Activated CD8-positive, alpha-beta memory T cell treated with anti-CD3 and anti-CD28 coated beads, Interleukin-2, amount 50 U/mL, for 24 hours (primary cell): Measurements from ENCODE around the gene ADM.
"Not testable (repeated sequence)": the region's sequence is repeated elsewhere in the genome, so short reads cannot be mapped to it uniquely, and the experiment has no call there.

Experiments used
- DNase-seq: peaks from one replicate; pipeline ENCODE4 v3.0.0-alpha.2; 2020; ENCODE audit errors: extremely low read depth

Gene ADM

GRCh38 chr11:10304495-10305261 lies at the start of gene ADM:
Gene ADM (plus strand): TSS chr11:10305073. CDS start chr11:10305701, 628 bp downstream.
- no peak for DNase-seq

- no peak for DNase-seq
Measured at GRCh38 chr11:10255388-10256125, 49.3 kb upstream of the ADM start.

- no peak for DNase-seq
Measured at GRCh38 chr11:10257478-10257877, 47.4 kb upstream of the ADM start.

- DNase-seq = no peak
Measured at GRCh38 chr11:10261821-10262220, 43.1 kb upstream of the ADM start.

GRCh38 chr11:10263929-10264328 lies 40.9 kb upstream of the ADM start:
- no peak for DNase-seq

- DNase-seq = not testable (repeated sequence)
Measured at GRCh38 chr11:10264716-10265115, 40.2 kb upstream of the ADM start.

- DNase-seq = no peak
Measured at GRCh38 chr11:10265936-10266335, 38.9 kb upstream of the ADM start.

GRCh38 chr11:10267821-10268220 lies 37.1 kb upstream of the ADM start:
- DNase-seq = no peak

GRCh38 chr11:10268746-10269488 lies 36.0 kb upstream of the ADM start:
- DNase-seq = no peak

GRCh38 chr11:10272132-10272531 lies 32.7 kb upstream of the ADM start:
- DNase-seq = no peak

GRCh38 chr11:10273738-10274137 lies 31.1 kb upstream of the ADM start:
- DNase-seq = no peak

GRCh38 chr11:10274726-10275125 lies 30.1 kb upstream of the ADM start:
- no peak for DNase-seq

GRCh38 chr11:10275714-10276113 lies 29.2 kb upstream of the ADM start:
- DNase-seq = no peak

GRCh38 chr11:10282117-10282516 lies 22.8 kb upstream of the ADM start:
- no peak for DNase-seq

- no peak for DNase-seq
Measured at GRCh38 chr11:10283991-10284390, 20.9 kb upstream of the ADM start.

GRCh38 chr11:10285148-10285802 lies 19.6 kb upstream of the ADM start:
- DNase-seq = no peak

GRCh38 chr11:10287140-10287539 lies 17.7 kb upstream of the ADM start:
- no peak for DNase-seq

- DNase-seq = no peak
Measured at GRCh38 chr11:10287766-10288715, 16.8 kb upstream of the ADM start.

GRCh38 chr11:10288881-10289764 lies 15.8 kb upstream of the ADM start:
- DNase-seq = no peak
